ENCODE measurements around the gene MMP10. TPM values are rescaled to one million over a fixed set of nuclear protein-coding genes. Genes with fewer than 3 reads are reported as not detected.

Gene MMP10
- total and polyA plus RNA-seq, 2 donors (not counting 1 experiment from before 2014, with no cell fraction given), result not detected

GRCh38 chr11:102729849-102730815 lies 50.3 kb downstream of the MMP10 start:
- no peaks in the 10 kb centered on the region for H4K20me1 ChIP-seq (ENCODE audit: control insufficient read depth, insufficient read depth, low read length, poor library complexity, severe bottlenecking)
- ATAC-seq (ENCODE audit: low read depth) (no peak), DNase-seq (no peak)
- no peaks in the 10 kb centered on the region for H3K36me3 ChIP-seq (replicated peaks in 1 of 2; ENCODE audit: control extremely low read depth in 1 of 2, control insufficient read depth in 1 of 2, extremely low read depth in 1 of 2, insufficient read depth in 2 of 2, low read length in 1 of 2)
- H3K9me3 ChIP-seq (ENCODE audit: control extremely low read depth in 1 of 3, control insufficient read depth in 2 of 3, insufficient read depth in 1 of 3, low read length in 2 of 3), result peaks cover 0 to 6% (median 0%) of the 10 kb centered on the region in 3 donors
- peaks cover 0 to 4% (median 0%) of the 10 kb centered on the region in 4 experiments for H3K27me3 ChIP-seq (replicated peaks in 1 of 4; ENCODE audit: control extremely low read depth in 1 of 4, control insufficient read depth in 3 of 4, insufficient read depth in 4 of 4, low read length in 3 of 4)
- H3K4me2 ChIP-seq (replicated peaks; ENCODE audit: low read depth, low read length, poor library complexity, severe bottlenecking), result no peak overlapping the region
- H3K27ac Mint-ChIP-seq, result no peak overlapping the region
- no peaks in the 10 kb centered on the region for H3K79me2 ChIP-seq (ENCODE audit: control insufficient read depth, insufficient read depth, low read length)
- H3K4me1 Mint-ChIP-seq, result no peaks in the 10 kb centered on the region
- ChIA-PET CTCF (no interaction called here), POLR2A (no interaction called here)
- no peak overlapping the region for H2AFZ ChIP-seq (ENCODE audit: insufficient read depth, low read depth, low read length, poor library complexity, severe bottlenecking)
- H3K9me3 Mint-ChIP-seq (ENCODE audit: insufficient read depth), result no peaks in the 10 kb centered on the region
- H3K27me3 Mint-ChIP-seq, result peaks cover 15% of the 10 kb centered on the region
- H3K27ac ChIP-seq (ENCODE audit: low read length in 2 of 2), result no peak overlapping the region
- H3K4me3 Mint-ChIP-seq, result no peak overlapping the region
- H3K9ac ChIP-seq (ENCODE audit: low read length), result no peak overlapping the region
- H3K4me1 ChIP-seq (ENCODE audit: control insufficient read depth in 2 of 2, insufficient read depth in 2 of 2, low read length in 2 of 2), result no peaks in the 10 kb centered on the region
- WGBS (ENCODE audit: insufficient coverage), result 71% methylated on average over 7 of the region's 9 CpGs
- intact Hi-C loops (cut with micrococcal nuclease), result no loop called here
- no peak overlapping the region for H3K4me3 ChIP-seq (ENCODE audit: control extremely low read depth in 1 of 5, extremely low read depth in 1 of 5, insufficient read depth in 1 of 5, low read depth in 2 of 5, low read length in 4 of 5)
- TF ChIP-seq EZH2 (IDR thresholded peaks at IDR 0.05; ENCODE audit: borderline replicate concordance, insufficient read depth, low read depth, low read length, poor library complexity, severe bottlenecking) (no peak), CTCF (IDR thresholded peaks at IDR 0.05) (no peak)

GRCh38 chr11:102727890-102728289 lies 52.5 kb downstream of the MMP10 start:
- ATAC-seq (ENCODE audit: low read depth) (no peak), DNase-seq (no peak)
- TF ChIP-seq CTCF (IDR thresholded peaks at IDR 0.05), result no peak
- no peak for TF ChIP-seq EZH2 (IDR thresholded peaks at IDR 0.05; ENCODE audit: borderline replicate concordance, insufficient read depth, low read depth, low read length, poor library complexity, severe bottlenecking)

More at GRCh38 chr11:102727890-102728289, 52.5 kb downstream of the MMP10 start:
- Histone ChIP-seq H3K9me3 (ENCODE audit: control extremely low read depth in 1 of 3, control insufficient read depth in 2 of 3, insufficient read depth in 1 of 3, low read length in 2 of 3) (peaks cover 0 to 6% (median 0%) of the 10 kb centered on the region in 3 donors), H3K79me2 (ENCODE audit: control insufficient read depth, insufficient read depth, low read length) (no peaks in the 10 kb centered on the region), H3K36me3 (replicated peaks in 1 of 2; ENCODE audit: control extremely low read depth in 1 of 2, control insufficient read depth in 1 of 2, extremely low read depth in 1 of 2, insufficient read depth in 2 of 2, low read length in 1 of 2) (no peaks in the 10 kb centered on the region), H4K20me1 (ENCODE audit: control insufficient read depth, insufficient read depth, low read length, poor library complexity, severe bottlenecking) (no peaks in the 10 kb centered on the region), H3K4me2 (replicated peaks; ENCODE audit: low read depth, low read length, poor library complexity, severe bottlenecking) (no peak overlapping the region), H3K27ac (ENCODE audit: low read length in 2 of 2) (no peak overlapping the region), H2AFZ (ENCODE audit: insufficient read depth, low read depth, low read length, poor library complexity, severe bottlenecking) (no peak overlapping the region), H3K27me3 (replicated peaks in 1 of 4; ENCODE audit: control extremely low read depth in 1 of 4, control insufficient read depth in 3 of 4, insufficient read depth in 4 of 4, low read length in 3 of 4) (no peaks in the 10 kb centered on the region), H3K4me1 (ENCODE audit: control insufficient read depth in 2 of 2, insufficient read depth in 2 of 2, low read length in 2 of 2) (no peaks in the 10 kb centered on the region), H3K9ac (ENCODE audit: low read length) (no peak overlapping the region), H3K4me3 (ENCODE audit: control extremely low read depth in 1 of 5, extremely low read depth in 1 of 5, insufficient read depth in 1 of 5, low read depth in 2 of 5, low read length in 4 of 5) (no peak overlapping the region)
- Mint-ChIP-seq H3K9me3 (ENCODE audit: insufficient read depth) (no peaks in the 10 kb centered on the region), H3K4me1 (no peaks in the 10 kb centered on the region), H3K4me3 (no peak overlapping the region), H3K27me3 (no peaks in the 10 kb centered on the region), H3K27ac (no peak overlapping the region)
- CTCF ChIA-PET, result no interaction called here
- POLR2A ChIA-PET, result no interaction called here
- intact Hi-C loops (cut with micrococcal nuclease), result no loop called here
- no CpG with 5 or more reads among the region's 2 CpGs for WGBS (ENCODE audit: insufficient coverage)

All from B cell (primary cell).